Mucosa of descending colon (tissue), 3 donors: ENCODE data around the gene TCIRG1. TPM values are rescaled to one million over a fixed set of nuclear protein-coding genes. Genes with fewer than 3 reads are reported as not detected.

Experiments
- ATAC-seq: fragments of 200-7000 bp; cut with Tn5 transposase; one replicate; pipeline ENCODE4 v1.9.1; 2020; ENCODE audit warnings: mild to moderate bottlenecking, moderate library complexity
- DNase-seq, 3 donors: peaks; one replicate each; pipeline ENCODE4 v3.0.0-alpha.2; 2020
- H3K36me3 ChIP-seq: fragments of 200-600 bp; one replicate; pipeline ENCODE4 v1.8.0; 2021; ENCODE audit warnings: low read depth, mild to moderate bottlenecking
- H3K4me1 ChIP-seq: fragments of 200-600 bp; one replicate; pipeline ENCODE4 v1.8.0; 2021; ENCODE audit warnings: low read depth, mild to moderate bottlenecking
- H3K4me3 ChIP-seq: fragments of 200-600 bp; one replicate; pipeline ENCODE4 v1.8.0; 2021; ENCODE audit warnings: mild to moderate bottlenecking
- H3K9me3 ChIP-seq: fragments of 200-600 bp; one replicate; pipeline ENCODE4 v1.8.0; 2021; ENCODE audit warnings: mild to moderate bottlenecking
- intact Hi-C, 2 donors: fragments of 100-400 bp; cut with DNase I in 1 of 2; cut with micrococcal nuclease in 1 of 2; formaldehyde crosslinking; loops; one replicate each; pipeline versions ENCODE4 v1.11.0 to v1.11.1; 2022; cut with DNase I, micrococcal nuclease
- total RNA-seq, 3 donors: library from RNA; stranded (reverse); fragmentation: NEBNext Ultra II Directional in 2 of 3; extraction: Animal tissue kit (Norgen Biotek cat#: 25700) in 2 of 3; gene quantifications; one replicate each; pipeline versions ENCODE4 v1.2.1 to v1.2.4, GENCODE V29; 2021 to 2023
- TF ChIP-seq, protein P1 (sequence below): fragments of 200-600 bp; IDR thresholded peaks from one replicate; pipeline ENCODE4 v1.8.0; 2022; ENCODE audit warnings: antibody characterized with exemption, mild to moderate bottlenecking
- donor health status: DM: no; HTN: no; CAD: no; lungs with moderate emphysema.
- donor health status: DM: no; HTN: no; CAD: no.
- donor health status: DM: no; HTN: yes; CAD: no.

TCIRG1 gene
- total RNA-seq, 3 donors from 2014 or later: 155 to 189 (median 166) TPM

- Histone ChIP-seq H3K4me1 (no peaks in the 10 kb centered on the region), H3K4me3 (no peak overlapping the region), H3K9me3 (no peaks in the 10 kb centered on the region), H3K36me3 (no peaks in the 10 kb centered on the region)
- DNase-seq (no peak), ATAC-seq (peak; percentile 7)
- intact Hi-C loops: no loop called here
- TF ChIP-seq, protein P1, sequence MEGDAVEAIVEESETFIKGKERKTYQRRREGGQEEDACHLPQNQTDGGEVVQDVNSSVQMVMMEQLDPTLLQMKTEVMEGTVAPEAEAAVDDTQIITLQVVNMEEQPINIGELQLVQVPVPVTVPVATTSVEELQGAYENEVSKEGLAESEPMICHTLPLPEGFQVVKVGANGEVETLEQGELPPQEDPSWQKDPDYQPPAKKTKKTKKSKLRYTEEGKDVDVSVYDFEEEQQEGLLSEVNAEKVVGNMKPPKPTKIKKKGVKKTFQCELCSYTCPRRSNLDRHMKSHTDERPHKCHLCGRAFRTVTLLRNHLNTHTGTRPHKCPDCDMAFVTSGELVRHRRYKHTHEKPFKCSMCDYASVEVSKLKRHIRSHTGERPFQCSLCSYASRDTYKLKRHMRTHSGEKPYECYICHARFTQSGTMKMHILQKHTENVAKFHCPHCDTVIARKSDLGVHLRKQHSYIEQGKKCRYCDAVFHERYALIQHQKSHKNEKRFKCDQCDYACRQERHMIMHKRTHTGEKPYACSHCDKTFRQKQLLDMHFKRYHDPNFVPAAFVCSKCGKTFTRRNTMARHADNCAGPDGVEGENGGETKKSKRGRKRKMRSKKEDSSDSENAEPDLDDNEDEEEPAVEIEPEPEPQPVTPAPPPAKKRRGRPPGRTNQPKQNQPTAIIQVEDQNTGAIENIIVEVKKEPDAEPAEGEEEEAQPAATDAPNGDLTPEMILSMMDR: no peak
Measured at GRCh38 chr11:68051191-68052136, 12.6 kb downstream of the TCIRG1 start.

DNA sequence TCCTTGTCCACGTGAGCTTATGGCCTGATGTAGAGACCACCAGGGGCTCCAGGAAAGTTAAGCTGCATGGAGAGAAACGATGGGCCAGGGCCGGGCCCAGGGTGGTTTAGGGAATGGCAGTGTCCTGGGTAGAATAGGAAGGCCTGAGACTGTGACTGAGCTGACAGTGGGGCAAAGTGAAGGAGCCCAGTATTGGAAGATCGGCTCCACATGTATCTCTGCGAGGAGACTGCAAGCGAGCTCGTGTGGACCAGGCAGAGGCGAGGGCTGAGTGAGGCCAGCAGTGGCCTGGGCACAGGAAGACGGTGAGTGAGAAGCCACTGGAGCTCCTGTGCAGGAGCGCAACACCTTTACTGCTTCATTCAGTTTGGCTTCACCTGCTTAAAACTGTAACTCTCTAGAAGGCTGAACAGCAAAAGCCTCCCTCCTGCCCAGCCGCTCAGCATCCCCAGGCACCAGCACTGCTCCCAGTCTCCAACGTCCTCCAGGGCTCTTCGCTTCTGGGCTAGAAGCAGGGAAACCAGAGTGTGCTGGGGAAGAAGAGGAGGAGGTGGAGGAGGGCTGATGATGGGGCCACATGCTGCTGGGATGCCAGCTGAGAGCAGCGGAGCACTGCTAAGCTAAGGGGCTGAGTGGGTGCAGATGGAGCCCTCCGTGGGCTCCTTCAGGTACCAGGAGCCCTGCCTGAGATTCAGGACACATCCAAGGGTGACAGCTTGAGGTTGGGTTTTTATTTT, 13.5 kb downstream of the TCIRG1 start:
- Histone ChIP-seq H3K36me3 (no peaks in the 10 kb centered on the region), H3K4me1 (no peaks in the 10 kb centered on the region), H3K4me3 (no peak overlapping the region), H3K9me3 (no peaks in the 10 kb centered on the region)
- no peak for DNase-seq
- intact Hi-C loops: no loop called here
- peak; percentile 1 for ATAC-seq
- TF ChIP-seq, protein P1: no peak

GRCh38 chr11:68053117-68053516, 14.3 kb downstream of the TCIRG1 start:
- TF ChIP-seq, protein P1: no peak
- Histone ChIP-seq H3K9me3 (no peaks in the 10 kb centered on the region), H3K36me3 (no peaks in the 10 kb centered on the region), H3K4me1 (no peaks in the 10 kb centered on the region), H3K4me3 (no peak overlapping the region)
- DNase-seq (no peak), ATAC-seq (no peak)
- intact Hi-C loops: no loop called here

- ATAC-seq (peak; percentile 5), DNase-seq (no peak)
- no peaks in the 10 kb centered on the region for H3K36me3 ChIP-seq
- TF ChIP-seq, protein P1: no peak
- no peaks in the 10 kb centered on the region for H3K9me3 ChIP-seq
- no peaks in the 10 kb centered on the region for H3K4me1 ChIP-seq
- intact Hi-C loops: no loop called here
- no peak overlapping the region for H3K4me3 ChIP-seq
Measured at GRCh38 chr11:68053981-68054812, 15.4 kb downstream of the TCIRG1 start.
